HepG2 (cell line): ENCODE results near the gene CLIC4. TPM values are rescaled to one million over a fixed set of nuclear protein-coding genes. Genes with fewer than 3 reads are reported as not detected.

Experiments used
- ATAC-seq: fragments of 200-7000 bp; cut with Tn5 transposase; 3 replicates; pipeline ENCODE4 v1.9.1; 2020; ENCODE audit warnings: mild to moderate bottlenecking, moderate library complexity
- BruUV-seq: library from RNA; stranded (reverse); fragments of 400-500 nt; replicated peaks from 2 replicates; lab custom pipeline; 2021; lab: Mats Ljungman, UMichigan
- CTCF ChIA-PET: fragments of 300-600 bp; formaldehyde crosslinking; extraction: SDS; loops from one replicate; lab custom pipeline; 2021; ENCODE audit warnings: low total read pairs, inconsistent platforms, low intra/inter-chr PET ratio; lab: Yijun Ruan, JAX
- POLR2A ChIA-PET: fragments of 350-600 bp; sonication (Branson Sonifier 250); formaldehyde crosslinking; loops from one replicate; lab custom pipeline; 2020; ENCODE audit warnings: antibody characterized with exemption, inconsistent platforms; lab: Yijun Ruan, JAX
- DNase-seq: peaks from one replicate; pipeline ENCODE4 v3.0.0-alpha.2; 2015; ENCODE audit warnings: low spot score
- FAIRE-seq: peaks from 3 replicates; lab custom pipeline; 2011; peaks lifted over from hg19 to GRCh38; lab: Jason Lieb, UNC
- H2AFZ ChIP-seq: one replicate; pipeline ENCODE4 v1.6.1; 2011; ENCODE audit warnings: low read length, inconsistent platforms
- H3K27ac ChIP-seq: fragments of 300-600 bp; 3 replicates; pipeline ENCODE4 v1.8.0; 2011; ENCODE audit warnings: mixed run types, mild to moderate bottlenecking, mixed read lengths, low read length, inconsistent platforms; ENCODE audit not compliant: insufficient read depth; ENCODE audit errors: extremely low read length
- H3K27me3 ChIP-seq, 2 experiments: fragments of 200-600 bp in 1 of 2; 2 replicates in 1 of 2; 3 replicates in 1 of 2; pipeline versions ENCODE4 v1.6.0 to v1.8.0; 2011; ENCODE audit warnings: low read length in 2 of 2, mild to moderate bottlenecking in 2 of 2, moderate library complexity in 2 of 2, inconsistent platforms in 1 of 2; ENCODE audit not compliant: insufficient read depth in 2 of 2, control insufficient read depth in 1 of 2
- H3K36me3 ChIP-seq, 2 experiments: fragments of 200-600 bp in 1 of 2; replicated peaks in 1 of 2; 2 replicates in 1 of 2; 3 replicates in 1 of 2; pipeline versions ENCODE4 v1.5.1 to v1.8.0; 2011; ENCODE audit warnings: low read length in 2 of 2, inconsistent platforms in 1 of 2; ENCODE audit not compliant: insufficient read depth in 2 of 2, control insufficient read depth in 1 of 2
- H3K4me1 ChIP-seq: 2 replicates; pipeline ENCODE4 v1.5.1; 2012; ENCODE audit warnings: low read length, inconsistent platforms; ENCODE audit not compliant: insufficient read depth
- H3K4me2 ChIP-seq: 2 replicates; pipeline ENCODE4 v1.6.0; 2011; ENCODE audit warnings: low read depth, low read length, inconsistent platforms
- H3K4me3 ChIP-seq, 3 experiments: fragments of 200-600 bp in 1 of 3; sonication (generic), shearing (Covaris generic) in 1 of 3; replicated peaks in 1 of 3; 2 replicates each; pipeline ENCODE4 v1.5.1; 2011 to 2016; ENCODE audit warnings: low read length in 3 of 3, inconsistent platforms in 2 of 3, low read depth in 2 of 3, mild to moderate bottlenecking in 2 of 3, control low read depth in 1 of 3, mixed read lengths in 1 of 3; ENCODE audit not compliant: insufficient read depth in 1 of 3
- H3K79me2 ChIP-seq: one replicate; pipeline ENCODE4 v1.6.1; 2011; ENCODE audit warnings: low read length, inconsistent platforms; ENCODE audit not compliant: insufficient read depth
- H3K9ac ChIP-seq: 2 replicates; pipeline ENCODE4 v1.6.0; 2011; ENCODE audit warnings: mild to moderate bottlenecking, low read depth, low read length, inconsistent platforms; ENCODE audit not compliant: insufficient read depth
- H3K9me3 ChIP-seq: 2 replicates; pipeline ENCODE4 v1.5.1; 2012; ENCODE audit warnings: mild to moderate bottlenecking, low read length
- H4K20me1 ChIP-seq: 2 replicates; pipeline ENCODE4 v1.6.0; 2011; ENCODE audit warnings: inconsistent platforms, mild to moderate bottlenecking, low read length, moderate library complexity; ENCODE audit not compliant: insufficient read depth
- ARID2 ChIP-seq: sonication (generic); formaldehyde crosslinking; IDR thresholded peaks from 2 replicates; pipeline ENCODE4 v1.8.1; 2022; ENCODE audit warnings: mild to moderate bottlenecking, missing genetic modification reagents, borderline replicate concordance
- FOXP4 ChIP-seq: sonication (generic); formaldehyde crosslinking; IDR thresholded peaks from 2 replicates; pipeline ENCODE4 v1.4.0; 2020; ENCODE audit warnings: missing genetic modification reagents
- HOXA5 ChIP-seq: sonication (generic); formaldehyde crosslinking; IDR thresholded peaks from 2 replicates; pipeline ENCODE4 v1.4.0; 2020; ENCODE audit warnings: missing genetic modification reagents
- IRF9 ChIP-seq: sonication (generic); formaldehyde crosslinking; IDR thresholded peaks from 2 replicates; pipeline ENCODE4 v1.8.0; 2022; ENCODE audit warnings: missing genetic modification reagents, mild to moderate bottlenecking, borderline replicate concordance
- KLF9 ChIP-seq: IDR thresholded peaks from 2 replicates; pipeline ENCODE4 v1.6.1; 2016; ENCODE audit warnings: low read depth
- POLR2AphosphoS2 ChIP-seq: IDR thresholded peaks from 2 replicates; pipeline ENCODE4 v1.6.1; 2011; ENCODE audit warnings: low read depth, low read length, improper control_type of control experiment
- RBM39 ChIP-seq: fragments of 200-400 bp; formaldehyde crosslinking; IDR thresholded peaks from one replicate; pipeline ENCODE4 v1.6.1; 2018; ENCODE audit warnings: antibody characterized with exemption, mild to moderate bottlenecking, low read depth, low read length; ENCODE audit not compliant: poor library complexity, severe bottlenecking
- REL ChIP-seq: sonication (generic); formaldehyde crosslinking; conservative IDR thresholded peaks from 2 replicates; pipeline ENCODE4 v1.8.0; 2022; ENCODE audit warnings: mild to moderate bottlenecking, missing genetic modification reagents, moderate library complexity
- SNRNP70 ChIP-seq: fragments of 200-400 bp; formaldehyde crosslinking; IDR thresholded peaks from 2 replicates; pipeline ENCODE4 v1.6.1; 2017; ENCODE audit warnings: mild to moderate bottlenecking, low read depth, low read length, moderate library complexity
- TFAP4 ChIP-seq: sonication (generic); IDR thresholded peaks from 2 replicates; pipeline ENCODE4 v1.6.1; 2016; ENCODE audit warnings: low read depth, borderline replicate concordance
- ZNF10 ChIP-seq: sonication (generic); formaldehyde crosslinking; IDR thresholded peaks from 2 replicates; pipeline ENCODE4 v1.4.0; 2020; ENCODE audit warnings: mild to moderate bottlenecking, low read depth, missing genetic modification reagents, borderline replicate concordance
- ZNF17 ChIP-seq: sonication (generic); formaldehyde crosslinking; IDR thresholded peaks from 2 replicates; pipeline ENCODE4 v1.5.0; 2020; ENCODE audit warnings: mild to moderate bottlenecking, missing genetic modification reagents
- ZNF280D ChIP-seq: sonication (generic); formaldehyde crosslinking; IDR thresholded peaks from 2 replicates; pipeline ENCODE4 v1.5.1; 2020; ENCODE audit warnings: mild to moderate bottlenecking, missing genetic modification reagents
- ZNF317 ChIP-seq: sonication (generic); formaldehyde crosslinking; IDR thresholded peaks from 2 replicates; pipeline ENCODE4 v1.5.0; 2020; ENCODE audit warnings: mild to moderate bottlenecking, missing genetic modification reagents
- ZNF460 ChIP-seq: sonication (generic); formaldehyde crosslinking; IDR thresholded peaks from 2 replicates; pipeline ENCODE4 v1.5.1; 2020; ENCODE audit warnings: missing genetic modification reagents, mild to moderate bottlenecking, borderline replicate concordance
- ZSCAN21 ChIP-seq: sonication (generic); formaldehyde crosslinking; IDR thresholded peaks from 2 replicates; pipeline ENCODE4 v1.8.0; 2022; ENCODE audit warnings: mild to moderate bottlenecking, missing genetic modification reagents, moderate library complexity, borderline replicate concordance
- WGBS: methylation state at CpG from one replicate; pipeline ENCODE4 v1.1.6; 2017; ENCODE audit warnings: low lambda C conversion rate; 5-methylcytosine and 5-hydroxymethylcytosine counted together
- in situ Hi-C: cut with HindIII; loops from 2 replicates; pipeline ENCODE4 v1.10.0; 2017; ENCODE audit warnings: low pct_unique_long_range_greater_than_20kb; ENCODE audit not compliant: extremely low pct_ligation_motif_present
- intact Hi-C: fragments of 100-400 bp; cut with micrococcal nuclease; formaldehyde crosslinking; loops from one replicate; pipeline ENCODE4 v1.10.0; 2022; ENCODE audit not compliant: unreplicated experiment
- polyA plus RNA-seq, 8 experiments: library from polyadenylated mRNA; depleted of rRNA in 3 of 8; stranded (reverse) in 7 of 8; unstranded in 1 of 8; fragments of >200 nt; fragmentation: Illumina TruSeq in 4 of 8; extraction: Trizol in 4 of 8; gene quantifications; 2 replicates each; pipeline versions ENCODE4 v1.2.1 to v1.2.3, GENCODE V29; 2011 to 2016; ENCODE audit warnings: low read depth in 4 of 8, missing spikeins in 1 of 8, mixed read lengths in 1 of 8; ENCODE audit not compliant: insufficient read depth in 1 of 8
- total RNA-seq, 5 experiments: library from RNA; depleted of rRNA; stranded (reverse); fragments of >200 nt; fragmentation: Illumina TruSeq; extraction: Trizol; gene quantifications; 2 replicates each; pipeline ENCODE4 v1.2.3, GENCODE V29; 2016; ENCODE audit warnings: low read depth in 1 of 5

The CLIC4 gene
- total and polyA plus RNA-seq, 2 of the 13 experiments (the other 11 are each of a cell fraction or from before 2014, with no cell fraction given), result 23.3 to 77.4 TPM

GRCh38 chr1:24725209-24725651 is 20.0 kb upstream of the CLIC4 start (continued):
- TF ChIP-seq ZNF280D (CRISPR knock-in tag) (0 out of 2 replicates have a peak, but pooled peaks have one; percentile 49), TFAP4 (peak; percentile 54; the same call in 1 of the 2 replicates), FOXP4 (peak; percentile 11; the same call in 1 of the 2 replicates), ZSCAN21 (no peak), HOXA5 (CRISPR knock-in tag) (0 out of 2 replicates have a peak, but pooled peaks have one; percentile 15)

GRCh38 chr1:24726741-24727140 is 18.5 kb upstream of the CLIC4 start:
- no peaks in the 10 kb centered on the region for H3K79me2 ChIP-seq
- no peak for ATAC-seq
- no peak for FAIRE-seq
- BruUV-seq, result no TSS peak
- CTCF ChIA-PET, result no interaction called here
- intact Hi-C loops (no loop called here), in situ Hi-C loops (no loop called here)
- 0 out of 2 replicates have a peak overlapping the region, but pooled peaks have one; percentile 84 for H3K4me2 ChIP-seq
- no peaks in the 10 kb centered on the region for H4K20me1 ChIP-seq
- H3K4me1 ChIP-seq, result peaks cover 75% of the 10 kb centered on the region
- 72% methylated on average over 4 of the region's 4 CpGs for WGBS
- H3K9ac ChIP-seq, result no peak overlapping the region
- no peak overlapping the region for H3K27ac ChIP-seq
- H3K9me3 ChIP-seq, result no peaks in the 10 kb centered on the region
- POLR2A ChIA-PET, result interaction anchor here (5.6 kb wide), 1 partner anchor 16 kb away, joined by 100 read pairs; the partner anchor contains the start of gene CLIC4
- H3K36me3 ChIP-seq, result no peaks in the 10 kb centered on the region
- no peak overlapping the region for H2AFZ ChIP-seq
- no peaks in the 10 kb centered on the region for H3K27me3 ChIP-seq
- no peak overlapping the region for H3K4me3 ChIP-seq
- no peak for DNase-seq
- TF ChIP-seq POLR2AphosphoS2 (no peak), ARID2 (no peak), ZNF10 (no peak), IRF9 (CRISPR knock-in tag) (no peak), ZNF317 (no peak), SNRNP70 (no peak), RBM39 (no peak), ZNF17 (CRISPR knock-in tag) (no peak), KLF9 (CRISPR knock-in tag) (no peak), ZNF460 (no peak), REL (no peak)
